ENCODE measurements around the gene CNTN3. TPM values are rescaled to one million over a fixed set of nuclear protein-coding genes. Genes with fewer than 3 reads are reported as not detected.

Gene CNTN3
- not detected in 2 replicates for total RNA-seq (2014; rRNA removed; shearing (Covaris generic); ENCODE audit: low replicate concordance)

GRCh38 chr3:74614107-74614967 lies at the start of gene CNTN3:
CNTN3 (minus strand) TSS chr3:74614659; CDS start chr3:74521112, 93,547 bp downstream.
- Histone ChIP-seq H3K79me2 (ENCODE audit: low read length) (no peaks in the 10 kb centered on the region), H2AFZ (ENCODE audit: low read length) (no peak within 1 kb of the TSS), H3K9me2 (replicated peaks; ENCODE audit: insufficient read depth, low read length) (no peaks in the 10 kb centered on the region; the same call in 1 of the 2 replicates), H3K9ac (ENCODE audit: low read length) (no peak within 1 kb of the TSS), H4K20me1 (ENCODE audit: insufficient read depth, low read depth, low read length) (no peaks in the 10 kb centered on the region), H3K27me3 (ENCODE audit: low read length) (no peaks in the 10 kb centered on the region), H3K36me3 (ENCODE audit: insufficient read depth, low read length) (no peaks in the 10 kb centered on the region), H3K4me3 (ENCODE audit: low read length) (no peak within 1 kb of the TSS), H3K4me2 (ENCODE audit: low read depth, low read length, poor library complexity, severe bottlenecking) (no peak within 1 kb of the TSS), H3K4me1 (ENCODE audit: low read length) (no peaks in the 10 kb centered on the region), H3K27ac (ENCODE audit: low read length) (no peak within 1 kb of the TSS), H3K9me3 (ENCODE audit: low read length) (0 out of 2 replicates have a peak, but pooled peaks cover 3% of the 10 kb centered on the region)
- no peak for DNase-seq

GRCh38 chr3:74663178-74663577 lies 48.7 kb upstream of the CNTN3 start:
- Histone ChIP-seq H3K79me2 (ENCODE audit: low read length) (no peaks in the 10 kb centered on the region), H3K9me2 (replicated peaks; ENCODE audit: insufficient read depth, low read length) (no peaks in the 10 kb centered on the region; the same call in 1 of the 2 replicates), H3K4me2 (ENCODE audit: low read depth, low read length, poor library complexity, severe bottlenecking) (no peak overlapping the region), H4K20me1 (ENCODE audit: insufficient read depth, low read depth, low read length) (no peaks in the 10 kb centered on the region), H3K27me3 (ENCODE audit: low read length) (no peaks in the 10 kb centered on the region), H3K27ac (ENCODE audit: low read length) (no peak overlapping the region), H3K9me3 (ENCODE audit: low read length) (peaks cover 9% of the 10 kb centered on the region), H3K36me3 (ENCODE audit: insufficient read depth, low read length) (no peaks in the 10 kb centered on the region), H3K4me1 (ENCODE audit: low read length) (no peaks in the 10 kb centered on the region), H3K9ac (ENCODE audit: low read length) (no peak overlapping the region), H3K4me3 (ENCODE audit: low read length) (no peak overlapping the region), H2AFZ (ENCODE audit: low read length) (no peak overlapping the region)
- no peak for DNase-seq

DNA sequence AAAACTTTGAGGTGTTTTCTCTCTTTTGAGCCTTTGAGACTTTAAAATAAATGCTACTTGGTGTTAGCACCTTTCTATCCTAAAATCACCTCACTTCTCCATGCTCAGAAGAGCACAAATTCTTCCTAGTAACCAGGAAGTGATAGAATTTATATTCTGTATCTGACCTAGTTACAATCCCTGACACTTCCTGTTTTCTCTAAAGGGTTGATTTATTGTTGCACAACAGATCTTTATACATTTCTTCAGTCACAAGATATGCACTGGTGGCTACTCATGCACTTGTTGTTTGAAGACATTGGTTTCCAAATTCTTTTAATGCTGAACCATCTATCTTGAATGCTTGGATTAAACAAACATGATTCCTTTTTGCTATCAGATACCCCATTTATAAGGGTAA lies 47.2 kb upstream of the CNTN3 start:
- no peak overlapping the region for H2AFZ ChIP-seq (ENCODE audit: low read length)
- H3K4me1 ChIP-seq (ENCODE audit: low read length) = no peaks in the 10 kb centered on the region
- no peak overlapping the region for H3K4me3 ChIP-seq (ENCODE audit: low read length)
- no peak overlapping the region for H3K9ac ChIP-seq (ENCODE audit: low read length)
- no peaks in the 10 kb centered on the region for H3K36me3 ChIP-seq (ENCODE audit: insufficient read depth, low read length)
- H3K79me2 ChIP-seq (ENCODE audit: low read length) = no peaks in the 10 kb centered on the region
- 0 out of 2 replicates have a peak, but pooled peaks cover 3% of the 10 kb centered on the region for H3K9me3 ChIP-seq (ENCODE audit: low read length)
- H3K27me3 ChIP-seq (ENCODE audit: low read length) = no peaks in the 10 kb centered on the region
- DNase-seq = no peak
- no peak overlapping the region for H3K27ac ChIP-seq (ENCODE audit: low read length)
- H3K4me2 ChIP-seq (ENCODE audit: low read depth, low read length, poor library complexity, severe bottlenecking) = no peak overlapping the region
- no peaks in the 10 kb centered on the region for H4K20me1 ChIP-seq (ENCODE audit: insufficient read depth, low read depth, low read length)
- H3K9me2 ChIP-seq (replicated peaks; ENCODE audit: insufficient read depth, low read length) = no peaks in the 10 kb centered on the region; the same call in 1 of the 2 replicates

DNA sequence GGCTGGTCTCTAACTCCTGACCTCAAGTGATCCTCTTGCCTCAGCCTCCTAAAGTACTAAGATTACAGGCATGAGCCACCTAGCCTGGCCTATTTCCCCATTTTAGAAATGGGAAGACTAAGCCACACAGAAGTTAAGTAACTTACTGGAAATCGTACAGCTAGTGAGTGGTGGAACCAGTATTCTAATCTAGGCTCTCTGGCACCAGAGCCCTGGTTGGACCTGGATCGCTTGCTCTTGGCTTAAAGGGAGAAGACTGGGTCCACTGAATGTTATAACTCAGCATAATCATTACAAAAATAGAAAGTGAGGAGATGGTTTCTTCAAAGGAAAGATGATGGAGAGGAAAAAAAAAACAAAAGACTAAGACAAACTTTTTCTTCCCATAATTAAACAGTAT lies 37.4 kb upstream of the CNTN3 start:
- no peaks in the 10 kb centered on the region for H4K20me1 ChIP-seq (ENCODE audit: insufficient read depth, low read depth, low read length)
- H3K79me2 ChIP-seq (ENCODE audit: low read length) = no peaks in the 10 kb centered on the region
- no peak overlapping the region for H2AFZ ChIP-seq (ENCODE audit: low read length)
- no peaks in the 10 kb centered on the region for H3K4me1 ChIP-seq (ENCODE audit: low read length)
- H3K9me3 ChIP-seq (ENCODE audit: low read length) = no peaks in the 10 kb centered on the region
- no peak overlapping the region for H3K4me3 ChIP-seq (ENCODE audit: low read length)
- H3K9ac ChIP-seq (ENCODE audit: low read length) = no peak overlapping the region
- no peak for DNase-seq
- H3K36me3 ChIP-seq (ENCODE audit: insufficient read depth, low read length) = no peaks in the 10 kb centered on the region
- no peaks in the 10 kb centered on the region for H3K9me2 ChIP-seq (replicated peaks; ENCODE audit: insufficient read depth, low read length)
- no peaks in the 10 kb centered on the region for H3K27me3 ChIP-seq (ENCODE audit: low read length)
- H3K4me2 ChIP-seq (ENCODE audit: low read depth, low read length, poor library complexity, severe bottlenecking) = no peak overlapping the region
- H3K27ac ChIP-seq (ENCODE audit: low read length) = no peak overlapping the region

DNA sequence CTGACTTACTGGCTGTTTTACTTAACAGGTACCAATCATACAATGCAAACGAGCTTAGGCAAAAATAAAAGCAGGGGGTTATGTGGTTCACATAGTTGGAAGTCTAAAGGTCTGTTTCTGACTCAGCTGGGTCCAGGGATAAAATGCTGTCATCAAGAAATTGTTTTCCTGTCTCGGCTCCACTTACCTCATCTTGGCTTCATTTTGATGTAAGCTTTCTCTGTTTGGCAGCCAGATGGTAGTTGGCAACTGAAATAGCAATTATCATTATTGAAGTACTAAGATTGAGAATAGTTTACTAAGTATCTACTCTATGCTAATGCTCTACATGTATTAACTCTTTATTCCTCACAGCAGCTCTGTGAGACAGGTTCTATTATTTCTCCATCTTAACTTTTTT lies 36.8 kb upstream of the CNTN3 start:
- Histone ChIP-seq H3K4me2 (ENCODE audit: low read depth, low read length, poor library complexity, severe bottlenecking) (no peak overlapping the region), H3K4me1 (ENCODE audit: low read length) (no peaks in the 10 kb centered on the region), H3K9ac (ENCODE audit: low read length) (no peak overlapping the region), H3K27me3 (ENCODE audit: low read length) (no peaks in the 10 kb centered on the region), H3K79me2 (ENCODE audit: low read length) (no peaks in the 10 kb centered on the region), H3K9me2 (replicated peaks; ENCODE audit: insufficient read depth, low read length) (no peaks in the 10 kb centered on the region), H4K20me1 (ENCODE audit: insufficient read depth, low read depth, low read length) (no peaks in the 10 kb centered on the region), H3K4me3 (ENCODE audit: low read length) (no peak overlapping the region), H3K9me3 (ENCODE audit: low read length) (no peaks in the 10 kb centered on the region), H2AFZ (ENCODE audit: low read length) (no peak overlapping the region), H3K36me3 (ENCODE audit: insufficient read depth, low read length) (no peaks in the 10 kb centered on the region), H3K27ac (ENCODE audit: low read length) (no peak overlapping the region)
- DNase-seq = no peak

- no peaks in the 10 kb centered on the region for H3K79me2 ChIP-seq (ENCODE audit: low read length)
- H3K9me2 ChIP-seq (replicated peaks; ENCODE audit: insufficient read depth, low read length) = no peaks in the 10 kb centered on the region
- no peak overlapping the region for H3K4me2 ChIP-seq (ENCODE audit: low read depth, low read length, poor library complexity, severe bottlenecking)
- H4K20me1 ChIP-seq (ENCODE audit: insufficient read depth, low read depth, low read length) = no peaks in the 10 kb centered on the region
- no peaks in the 10 kb centered on the region for H3K27me3 ChIP-seq (ENCODE audit: low read length)
- H3K36me3 ChIP-seq (ENCODE audit: insufficient read depth, low read length) = no peaks in the 10 kb centered on the region
- no peak overlapping the region for H3K4me3 ChIP-seq (ENCODE audit: low read length)
- no peak overlapping the region for H3K9ac ChIP-seq (ENCODE audit: low read length)
- DNase-seq = no peak
- no peak overlapping the region for H2AFZ ChIP-seq (ENCODE audit: low read length)
- H3K27ac ChIP-seq (ENCODE audit: low read length) = no peak overlapping the region
- no peaks in the 10 kb centered on the region for H3K4me1 ChIP-seq (ENCODE audit: low read length)
- no peaks in the 10 kb centered on the region for H3K9me3 ChIP-seq (ENCODE audit: low read length)
Observed at GRCh38 chr3:74648107-74648506, 33.6 kb upstream of the CNTN3 start.

- H3K9ac ChIP-seq (ENCODE audit: low read length) = no peak overlapping the region
- H3K4me1 ChIP-seq (ENCODE audit: low read length) = no peaks in the 10 kb centered on the region
- no peaks in the 10 kb centered on the region for H3K79me2 ChIP-seq (ENCODE audit: low read length)
- DNase-seq = no peak
- H3K4me3 ChIP-seq (ENCODE audit: low read length) = no peak overlapping the region
- no peaks in the 10 kb centered on the region for H3K27me3 ChIP-seq (ENCODE audit: low read length)
- H4K20me1 ChIP-seq (ENCODE audit: insufficient read depth, low read depth, low read length) = no peaks in the 10 kb centered on the region
- no peak overlapping the region for H3K27ac ChIP-seq (ENCODE audit: low read length)
- H3K9me3 ChIP-seq (ENCODE audit: low read length) = no peaks in the 10 kb centered on the region
- H3K36me3 ChIP-seq (ENCODE audit: insufficient read depth, low read length) = no peaks in the 10 kb centered on the region
- H2AFZ ChIP-seq (ENCODE audit: low read length) = no peak overlapping the region
- 0 out of 2 replicates have a peak, but pooled peaks cover 2% of the 10 kb centered on the region for H3K9me2 ChIP-seq (replicated peaks; ENCODE audit: insufficient read depth, low read length)
- no peak overlapping the region for H3K4me2 ChIP-seq (ENCODE audit: low read depth, low read length, poor library complexity, severe bottlenecking)
Observed at GRCh38 chr3:74646094-74646493, 31.6 kb upstream of the CNTN3 start.

- H3K9me2 ChIP-seq (replicated peaks; ENCODE audit: insufficient read depth, low read length) = 0 out of 2 replicates have a peak, but pooled peaks cover 2% of the 10 kb centered on the region
- no peak overlapping the region for H2AFZ ChIP-seq (ENCODE audit: low read length)
- no peaks in the 10 kb centered on the region for H3K4me1 ChIP-seq (ENCODE audit: low read length)
- no peaks in the 10 kb centered on the region for H4K20me1 ChIP-seq (ENCODE audit: insufficient read depth, low read depth, low read length)
- no peak overlapping the region for H3K4me3 ChIP-seq (ENCODE audit: low read length)
- H3K9me3 ChIP-seq (ENCODE audit: low read length) = no peaks in the 10 kb centered on the region
- H3K27me3 ChIP-seq (ENCODE audit: low read length) = no peaks in the 10 kb centered on the region
- DNase-seq = no peak
- H3K4me2 ChIP-seq (ENCODE audit: low read depth, low read length, poor library complexity, severe bottlenecking) = no peak overlapping the region
- no peaks in the 10 kb centered on the region for H3K79me2 ChIP-seq (ENCODE audit: low read length)
- H3K9ac ChIP-seq (ENCODE audit: low read length) = no peak overlapping the region
- no peak overlapping the region for H3K27ac ChIP-seq (ENCODE audit: low read length)
- H3K36me3 ChIP-seq (ENCODE audit: insufficient read depth, low read length) = no peaks in the 10 kb centered on the region
Observed at GRCh38 chr3:74643636-74644035, 29.2 kb upstream of the CNTN3 start.

Measured in Karpas-422 (cell line).